ENCODE results near the gene TMEM151B. TPM values are rescaled to one million over a fixed set of nuclear protein-coding genes. Genes with fewer than 3 reads are reported as not detected.

TMEM151B gene
- total and polyA plus RNA-seq, 10 of the 15 experiments (the other 5 are each of a cell fraction or from before 2014, with no cell fraction given), result 0.01 to 0.19 (median 0.05) TPM; not detected in 6

- ChIA-PET SMC1A (ENCODE audit: uncharacterized antibody, unreplicated experiment) (no interaction called here), RAD21 (ENCODE audit: unreplicated experiment) (no interaction called here), CTCF (interaction anchor here (1.1 to 1.5 kb wide), 2 partner anchors 14 to 31 kb away, joined by 4 to 5 read pairs; partner anchors contain the start of gene AARS2), POLR2A (no interaction called here)
- Histone ChIP-seq H3K4me2 (ENCODE audit: control insufficient read depth, insufficient read depth) (no peak overlapping the region), H2AFZ (ENCODE audit: control insufficient read depth, low read depth, low read length) (no peak overlapping the region), H4K20me1 (ENCODE audit: control insufficient read depth, insufficient read depth) (no peaks in the 10 kb centered on the region), H3K4me3 (no peak overlapping the region), H3K27me3 (replicated peaks in 1 of 2; ENCODE audit: control insufficient read depth in 2 of 2, insufficient read depth in 2 of 2, low read length in 1 of 2) (peaks cover 9 to 11% of the 10 kb centered on the region in 2 experiments), H3K27ac (ENCODE audit: control insufficient read depth, insufficient read depth) (no peak overlapping the region), H3K36me3 (ENCODE audit: control insufficient read depth in 2 of 2, insufficient read depth in 2 of 2, low read length in 1 of 2) (peaks cover under 1 to 18% of the 10 kb centered on the region in 2 experiments; a peak in 2 of 4 replicates), H3K9me3 (replicated peaks; ENCODE audit: control insufficient read depth, insufficient read depth, low read length) (no peaks in the 10 kb centered on the region), H3K79me2 (ENCODE audit: control insufficient read depth, insufficient read depth, low read length) (no peaks in the 10 kb centered on the region), H3K4me1 (ENCODE audit: control insufficient read depth, insufficient read depth, low read length) (no peaks in the 10 kb centered on the region), H3K9ac (ENCODE audit: control insufficient read depth, insufficient read depth, low read length) (no peak overlapping the region)
- intact Hi-C loops (cut with micrococcal nuclease; ENCODE audit: unreplicated experiment) (no loop called here), in situ Hi-C loops (cut with MboI) (no loop called here)
- ATAC-seq (no peak), DNase-seq (ENCODE audit: low read depth, low spot score) (no peak), FAIRE-seq (no peak)
- 62% methylated on average over 3 of the region's 3 CpGs for WGBS (ENCODE audit: insufficient coverage, insufficient replicate concordance, low lambda C conversion rate, missing lambda C conversion rate)
- BruUV-seq (replicated peaks), result no TSS peak
- TF ChIP-seq NRF1 (conservative IDR thresholded peaks at IDR 0.05; ENCODE audit: low read depth, low read length) (no peak), RBBP5 (conservative IDR thresholded peaks at IDR 0.05) (no peak), POU2F2 (IDR thresholded peaks at IDR 0.05; ENCODE audit: borderline replicate concordance, low read depth, low read length) (no peak), SKIL (IDR thresholded peaks at IDR 0.05; ENCODE audit: low read depth, poor library complexity, severe bottlenecking) (no peak), CREB1 (IDR thresholded peaks at IDR 0.05; ENCODE audit: low read depth) (no peak), FOS (IDR thresholded peaks at IDR 0.05; ENCODE audit: borderline replicate concordance, extremely low read depth, insufficient read length) (no peak)
These were observed 28.6 kb downstream of the TMEM151B start for GRCh38 chr6:44298864-44299263.

All from GM12878 (cell line).